ENCODE measurements around the gene LCE1C.

The LCE1C gene

GRCh38 chr1:152759453-152760173 lies 46.8 kb downstream of the LCE1C start:
- no peak for DNase-seq

- DNase-seq = no peak
These were observed 47.8 kb downstream of the LCE1C start for GRCh38 chr1:152758636-152759035.

DNA sequence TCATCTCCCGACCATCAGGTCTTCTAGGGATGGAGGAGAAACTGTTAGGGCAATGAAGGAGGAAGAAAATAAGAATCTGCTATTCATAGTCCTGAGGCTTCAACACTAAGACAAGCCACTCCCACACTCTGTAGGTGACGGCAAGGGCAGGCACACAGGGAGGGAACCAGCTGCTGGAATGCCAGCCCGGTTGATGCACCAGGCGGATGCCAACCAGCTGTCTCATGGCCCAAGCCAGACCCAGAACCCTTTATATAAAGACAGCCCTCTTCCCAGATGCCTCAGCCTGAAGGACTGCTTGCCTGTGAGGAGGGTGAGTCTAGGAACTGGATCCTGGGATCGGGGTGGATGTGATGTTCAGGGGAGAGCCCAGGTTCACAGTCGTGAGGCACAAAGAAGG lies 48.7 kb downstream of the LCE1C start, which contains the start of gene KPRP:
Gene KPRP (plus strand): TSS at position 279 of the 400 bp plus-strand sequence. CDS start 1,564 bp downstream, outside the sequence.
- no peak for DNase-seq

DNA sequence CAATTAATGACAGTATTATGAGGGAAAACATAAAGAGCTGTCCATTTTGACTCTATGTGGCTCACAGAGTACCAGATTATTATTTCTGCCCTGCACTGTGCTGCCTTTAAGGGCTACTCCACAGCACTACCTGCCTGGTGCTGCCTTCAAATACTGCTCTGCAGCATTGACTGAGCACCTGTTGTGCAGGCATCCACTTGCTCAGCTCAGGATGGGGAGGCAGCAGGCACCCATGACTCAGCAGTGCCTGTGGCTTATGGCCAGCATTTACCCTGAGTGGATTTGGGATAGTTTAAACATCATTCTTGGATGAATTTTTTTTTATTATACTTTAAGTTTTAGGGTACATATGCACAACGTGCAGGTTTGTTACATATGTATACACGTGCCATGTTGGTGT lies 49.6 kb downstream of the LCE1C start:
- no peak for DNase-seq
